IMR-90 (cell line): Measurements from ENCODE around the gene FNDC3B.

ENCODE experiments used
- RAD21 ChIP-seq: IDR thresholded peaks from 2 replicates; pipeline ENCODE4 v1.6.1; 2012; ENCODE audit warnings: low read length, improper control_type of control experiment
- TF ChIP-seq, protein P1 (sequence below): conservative IDR thresholded peaks from 2 replicates; pipeline ENCODE4 v1.5.1; 2012; ENCODE audit warnings: mild to moderate bottlenecking, low read depth, low read length, improper control_type of control experiment

DNA sequence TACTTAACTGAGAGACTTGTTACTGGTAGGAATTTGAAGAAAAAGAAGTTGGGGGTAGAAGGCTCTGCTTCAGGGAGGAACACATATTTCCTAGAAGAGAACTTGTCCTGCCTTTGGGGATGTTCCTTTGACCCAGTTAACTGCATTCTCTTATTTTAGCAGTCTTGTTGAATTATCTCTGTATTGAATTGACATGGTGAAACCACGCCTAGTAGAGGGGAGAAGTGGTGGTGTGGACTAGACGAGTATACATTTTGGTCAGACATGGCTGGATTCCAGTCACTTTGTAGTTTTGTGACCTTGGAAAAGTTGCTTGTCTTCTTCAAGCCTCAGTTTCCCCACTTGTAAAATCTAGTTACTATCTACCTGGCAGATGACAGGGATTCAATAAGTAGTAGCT lies 87.8 kb downstream of the FNDC3B start:
- TF ChIP-seq, protein P1, sequence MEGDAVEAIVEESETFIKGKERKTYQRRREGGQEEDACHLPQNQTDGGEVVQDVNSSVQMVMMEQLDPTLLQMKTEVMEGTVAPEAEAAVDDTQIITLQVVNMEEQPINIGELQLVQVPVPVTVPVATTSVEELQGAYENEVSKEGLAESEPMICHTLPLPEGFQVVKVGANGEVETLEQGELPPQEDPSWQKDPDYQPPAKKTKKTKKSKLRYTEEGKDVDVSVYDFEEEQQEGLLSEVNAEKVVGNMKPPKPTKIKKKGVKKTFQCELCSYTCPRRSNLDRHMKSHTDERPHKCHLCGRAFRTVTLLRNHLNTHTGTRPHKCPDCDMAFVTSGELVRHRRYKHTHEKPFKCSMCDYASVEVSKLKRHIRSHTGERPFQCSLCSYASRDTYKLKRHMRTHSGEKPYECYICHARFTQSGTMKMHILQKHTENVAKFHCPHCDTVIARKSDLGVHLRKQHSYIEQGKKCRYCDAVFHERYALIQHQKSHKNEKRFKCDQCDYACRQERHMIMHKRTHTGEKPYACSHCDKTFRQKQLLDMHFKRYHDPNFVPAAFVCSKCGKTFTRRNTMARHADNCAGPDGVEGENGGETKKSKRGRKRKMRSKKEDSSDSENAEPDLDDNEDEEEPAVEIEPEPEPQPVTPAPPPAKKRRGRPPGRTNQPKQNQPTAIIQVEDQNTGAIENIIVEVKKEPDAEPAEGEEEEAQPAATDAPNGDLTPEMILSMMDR, result no peak
- no peak for TF ChIP-seq RAD21
